Neural progenitor cell (in vitro differentiated cells): ENCODE measurements around the gene LSP1.

Experiments
- CTCF ChIP-seq: fragments of 200-600 bp; sonication (generic); IDR thresholded peaks from 2 replicates; pipeline ENCODE4 v1.5.1; 2017; ENCODE audit warnings: antibody characterized with exemption, mild to moderate bottlenecking
- EZH2 ChIP-seq: fragments of 200-600 bp; sonication (generic); IDR thresholded peaks from 2 replicates; pipeline ENCODE4 v1.6.1; 2017; ENCODE audit warnings: antibody characterized with exemption, mild to moderate bottlenecking, moderate library complexity
- EZH2phosphoT487 ChIP-seq: fragments of 200-600 bp; sonication (generic); IDR thresholded peaks from 2 replicates; pipeline ENCODE4 v1.6.1; 2017; ENCODE audit warnings: antibody characterized with exemption

GRCh38 chr11:1839924-1840779, 12.7 kb upstream of the LSP1 start:
- TF ChIP-seq CTCF (no peak), EZH2 (no peak), EZH2phosphoT487 (no peak)
